HG02885 (cell line): ENCODE results near the gene SLC25A1.

Experiments
- ATAC-seq: cut with Tn5 transposase; IDR thresholded peaks from one replicate; pipeline ENCODE4 v1.9.1; 2021; ENCODE audit warnings: mild to moderate bottlenecking; ENCODE audit not compliant: unreplicated experiment, poor library complexity

The SLC25A1 gene

DNA sequence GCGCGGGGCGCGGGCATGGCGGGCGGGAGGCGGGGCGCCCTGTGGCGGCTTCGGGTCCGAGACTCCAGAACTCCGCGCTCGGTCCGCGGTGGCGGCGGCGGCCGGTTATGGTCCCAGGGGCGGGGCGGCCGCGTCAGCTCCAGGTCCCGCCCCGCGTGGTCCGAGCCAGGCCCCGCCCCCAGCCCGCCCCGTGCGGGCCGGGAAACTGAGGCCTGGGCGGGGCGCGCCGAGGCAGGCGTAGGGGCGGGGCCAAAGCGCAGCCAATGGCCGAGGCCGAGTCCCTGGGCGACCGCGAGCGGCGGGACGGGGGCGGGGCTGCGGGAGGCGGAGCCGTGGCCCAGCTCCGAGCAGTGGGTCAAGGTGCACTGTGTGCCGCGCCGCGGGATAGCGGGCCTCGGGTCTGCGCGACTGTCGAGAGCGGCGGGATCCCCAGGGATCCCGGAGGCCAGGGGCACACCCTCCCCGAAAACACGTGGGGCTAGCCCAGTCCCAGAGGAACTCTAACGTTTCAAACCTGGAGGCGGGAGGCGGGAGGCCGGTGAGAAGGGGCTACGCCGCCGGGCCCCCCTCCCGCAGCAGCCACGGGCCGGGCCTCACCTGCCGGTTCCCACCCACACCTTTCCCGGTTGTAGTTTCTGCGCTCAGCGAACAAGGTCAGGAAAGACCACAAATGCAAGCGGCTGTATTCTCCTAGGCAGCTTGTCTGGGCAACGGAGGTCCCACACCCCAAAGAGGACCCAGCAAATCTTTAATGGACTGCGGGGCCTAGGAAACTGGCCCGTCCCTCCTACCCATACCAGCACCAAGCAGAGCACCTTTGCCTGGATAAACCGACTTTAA lies at the start of gene SLC25A1:
TSS of gene SLC25A1 (minus strand) at position 80 of the 840 bp plus-strand sequence. CDS start at position 17, 63 bp downstream.
- peak; percentile 75 for ATAC-seq

DNA sequence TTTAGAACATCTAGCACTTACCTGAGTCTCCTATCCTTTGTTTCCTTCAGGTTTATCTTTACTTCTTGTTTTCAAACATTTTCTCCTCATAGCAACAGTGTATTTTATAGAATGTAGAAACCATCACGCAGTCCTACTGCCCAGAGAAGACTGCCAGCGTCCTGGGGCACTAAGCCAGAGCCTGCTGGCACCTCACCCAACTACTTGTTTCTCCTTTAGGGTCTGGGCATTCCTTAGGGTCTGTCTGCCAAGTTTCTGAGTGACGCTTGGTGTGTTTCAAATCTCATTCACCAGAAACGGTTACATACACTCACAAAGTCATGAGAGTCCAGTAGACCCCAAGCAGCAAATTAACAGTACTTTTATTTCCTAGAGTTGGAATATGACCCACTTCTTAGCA lies 49.6 kb upstream of the SLC25A1 start:
- ATAC-seq = no peak

DNA sequence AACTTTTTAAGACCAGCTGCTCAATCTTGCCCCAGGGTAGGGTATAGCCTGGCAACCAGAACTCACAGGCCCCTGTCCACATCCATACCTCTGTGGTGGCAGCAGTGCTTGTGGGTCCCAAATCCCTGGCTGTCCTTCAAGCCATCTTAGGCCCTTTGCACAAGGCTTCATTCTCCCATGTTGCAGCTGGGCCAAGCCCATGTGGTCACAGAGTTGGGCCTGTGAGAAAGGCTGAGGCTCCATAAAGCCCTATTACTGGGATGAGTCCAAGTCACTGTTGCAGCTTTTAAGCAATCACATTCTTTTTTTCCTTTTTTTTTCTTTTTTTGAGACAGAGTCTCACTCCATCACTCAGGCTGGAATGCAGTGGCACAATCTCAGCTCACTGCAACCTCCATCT lies 47.9 kb upstream of the SLC25A1 start:
- ATAC-seq = no peak

DNA sequence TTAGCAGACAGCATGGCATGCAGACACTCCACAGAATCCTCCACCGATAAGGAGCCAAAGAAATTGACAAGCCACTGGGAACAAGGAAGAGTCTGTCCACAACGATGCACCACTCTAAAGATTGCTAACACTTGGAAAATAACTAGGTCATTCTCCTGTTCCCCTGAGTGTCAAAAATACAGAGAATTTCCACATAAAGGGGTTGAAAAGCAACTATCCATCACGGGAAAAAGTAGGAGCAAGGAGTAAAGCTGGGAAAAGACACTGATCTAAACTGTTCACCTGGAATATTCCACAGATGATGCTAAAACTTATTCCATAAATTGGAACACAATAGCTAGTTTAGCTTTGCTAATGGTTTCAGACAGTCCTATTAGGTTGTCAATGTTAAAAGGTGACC lies 47.0 kb upstream of the SLC25A1 start:
- ATAC-seq = no peak

DNA sequence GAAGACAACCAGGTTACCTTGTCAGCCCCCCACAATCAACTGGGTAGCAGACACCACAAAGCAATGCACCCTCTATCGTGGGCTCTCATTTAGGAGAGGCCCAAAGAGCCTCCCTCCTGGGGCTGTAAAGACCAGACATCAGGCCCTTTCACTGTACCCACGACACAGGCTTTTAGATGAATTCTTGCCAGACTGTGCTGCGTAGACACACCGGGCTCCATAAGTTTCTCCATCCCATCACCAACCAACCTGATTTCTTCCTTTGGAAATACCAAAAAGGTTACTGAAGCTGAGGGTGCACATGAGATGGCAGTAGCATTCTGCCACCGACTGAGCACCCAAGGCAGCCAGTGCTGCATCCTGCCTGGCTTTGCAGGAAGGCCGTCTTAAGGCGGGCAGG lies 46.4 kb upstream of the SLC25A1 start:
- no peak for ATAC-seq

DNA sequence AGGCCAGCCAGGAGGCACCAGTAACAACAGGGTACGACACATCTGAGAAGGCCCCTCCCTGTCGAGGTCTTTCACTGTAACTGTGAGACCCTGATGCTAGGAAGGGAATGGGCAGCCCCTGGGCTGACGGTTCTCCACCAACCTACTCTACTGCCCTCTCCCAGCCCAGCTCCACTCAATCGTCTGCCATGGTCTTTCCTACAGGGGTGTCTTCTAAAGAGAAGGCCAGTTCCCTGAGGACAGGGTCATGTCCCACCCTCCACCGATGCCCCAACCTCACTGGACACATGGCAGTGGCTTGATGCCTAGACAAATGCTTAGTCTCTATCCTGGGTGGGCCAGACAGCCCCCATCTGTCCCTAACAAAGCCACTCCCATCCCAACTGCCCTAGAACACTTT lies 46.0 kb upstream of the SLC25A1 start:
- ATAC-seq = no peak

DNA sequence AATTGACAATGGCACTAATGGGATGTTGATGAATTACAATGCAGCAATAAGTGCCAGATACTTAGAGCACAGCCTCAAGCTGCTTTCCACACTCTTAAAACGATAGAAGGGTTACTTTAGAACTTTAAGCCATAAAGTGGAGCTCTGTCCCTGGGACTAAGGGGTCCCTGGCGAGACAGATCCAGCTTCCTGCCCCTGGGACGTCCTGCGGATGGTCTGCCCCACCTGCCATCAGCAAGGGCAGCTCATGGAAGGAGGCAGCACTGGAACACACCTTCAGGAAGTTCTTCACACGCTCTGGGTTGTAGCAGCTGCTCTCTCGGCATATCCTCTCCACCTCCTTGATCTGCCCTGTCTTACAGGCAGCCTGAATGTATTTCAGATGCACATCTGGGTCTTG lies 45.1 kb upstream of the SLC25A1 start:
- ATAC-seq = no peak

DNA sequence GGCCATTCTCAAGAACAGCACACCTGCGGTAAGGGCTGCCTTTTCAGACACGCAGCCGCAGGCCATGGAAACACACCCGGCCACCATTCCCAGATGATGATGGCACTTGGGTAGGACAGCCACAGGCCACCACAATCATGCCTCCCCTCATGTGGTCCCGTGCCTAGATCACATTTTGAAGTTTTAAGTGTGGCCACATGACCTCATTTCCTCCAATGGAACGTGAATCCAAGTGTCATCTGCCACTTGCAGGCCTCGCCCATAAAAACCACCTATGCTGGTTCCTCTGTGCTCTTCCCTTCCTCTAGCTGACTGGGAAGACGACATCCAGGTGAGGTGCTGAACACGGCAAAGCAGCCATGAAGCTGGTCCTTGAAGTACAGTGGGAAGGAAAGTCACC lies 44.6 kb upstream of the SLC25A1 start:
- no peak for ATAC-seq

DNA sequence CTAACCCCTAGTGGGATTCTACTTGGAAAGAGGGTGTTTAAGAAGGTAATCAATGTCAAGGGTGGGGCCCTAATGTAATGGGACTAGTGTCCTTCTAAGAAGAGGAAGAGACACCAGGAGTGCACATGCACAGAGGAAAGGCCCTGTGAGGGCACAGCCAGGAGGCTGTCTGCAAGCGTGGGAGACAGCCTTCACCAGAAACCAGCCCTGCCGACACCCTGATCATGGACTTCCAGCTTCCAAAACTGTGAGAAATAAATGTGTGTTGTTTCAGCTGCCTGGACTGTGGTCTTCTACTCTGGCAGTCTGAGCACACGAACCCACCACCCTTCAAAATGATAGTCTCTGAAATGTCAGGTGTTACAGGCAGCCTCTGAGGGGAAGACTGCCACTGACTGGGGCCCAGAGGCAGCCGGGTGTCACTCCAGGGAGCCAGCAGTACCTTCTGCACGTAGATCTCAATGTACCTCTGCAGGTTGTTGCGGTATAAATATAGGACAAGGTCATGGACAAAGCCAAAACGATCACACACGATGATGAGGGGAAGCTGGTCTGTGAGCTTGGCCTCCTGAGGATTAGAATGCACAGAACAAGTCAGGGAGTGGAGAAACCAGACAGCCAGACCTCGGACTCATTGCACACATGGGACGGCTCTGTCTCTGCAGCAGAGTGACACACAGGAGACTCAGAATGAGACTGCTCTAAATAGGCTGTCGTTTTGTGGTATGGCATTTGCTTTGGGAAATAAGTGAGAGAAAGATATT lies 43.9 kb upstream of the SLC25A1 start:
- no peak for ATAC-seq

DNA sequence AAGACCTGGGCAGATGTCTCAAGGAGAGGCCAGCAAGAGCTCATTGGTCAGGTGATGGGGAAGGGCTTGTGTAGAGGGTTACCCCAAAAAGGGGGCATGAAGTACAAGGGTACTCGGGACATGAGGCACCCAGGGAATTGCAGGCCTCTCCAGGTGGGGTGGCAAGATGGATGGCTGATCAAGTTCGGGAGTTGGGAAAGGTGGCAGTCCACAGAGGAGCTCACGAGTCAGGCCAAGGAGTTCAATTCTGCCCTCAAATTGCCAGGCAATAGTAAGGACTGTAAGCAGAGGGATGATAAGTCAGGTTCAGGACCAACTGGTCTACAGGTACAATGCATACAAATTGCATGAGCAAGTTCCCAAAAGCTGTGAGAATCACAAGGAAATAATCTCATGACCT lies 42.3 kb upstream of the SLC25A1 start:
- ATAC-seq = no peak

DNA sequence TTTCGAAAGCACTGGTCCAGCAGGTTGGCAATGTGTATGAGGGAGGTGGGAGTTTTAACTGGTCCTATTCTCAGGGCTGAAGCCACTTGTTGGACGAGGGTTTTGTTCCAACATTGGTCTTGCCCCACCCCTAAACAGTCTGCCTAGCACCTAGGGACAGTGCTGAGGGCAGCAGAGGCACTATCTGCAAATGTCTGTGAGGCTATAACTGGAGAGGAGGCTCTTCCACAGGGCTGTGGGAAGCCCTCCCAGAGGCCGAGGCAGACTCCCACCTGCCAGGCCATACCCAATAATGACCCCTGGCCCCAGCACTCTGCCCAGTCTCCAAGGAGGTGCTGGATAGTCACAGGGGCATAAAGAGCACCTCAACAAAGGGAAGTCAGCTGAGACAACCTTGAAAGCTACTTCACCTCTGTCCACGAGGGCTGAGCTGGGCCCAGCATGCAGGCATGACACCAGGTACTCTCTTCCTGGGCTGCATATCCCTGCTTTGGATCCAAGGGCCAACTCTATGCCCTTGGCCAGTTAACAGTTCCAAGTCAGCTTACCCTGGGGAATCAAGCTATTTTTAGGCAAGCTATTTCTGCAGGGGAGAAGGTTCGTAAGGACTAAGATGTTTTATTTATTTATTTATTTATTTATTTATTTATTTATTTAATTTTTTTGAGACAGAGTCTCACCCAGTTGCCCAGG lies 40.2 kb upstream of the SLC25A1 start:
- ATAC-seq = no peak

DNA sequence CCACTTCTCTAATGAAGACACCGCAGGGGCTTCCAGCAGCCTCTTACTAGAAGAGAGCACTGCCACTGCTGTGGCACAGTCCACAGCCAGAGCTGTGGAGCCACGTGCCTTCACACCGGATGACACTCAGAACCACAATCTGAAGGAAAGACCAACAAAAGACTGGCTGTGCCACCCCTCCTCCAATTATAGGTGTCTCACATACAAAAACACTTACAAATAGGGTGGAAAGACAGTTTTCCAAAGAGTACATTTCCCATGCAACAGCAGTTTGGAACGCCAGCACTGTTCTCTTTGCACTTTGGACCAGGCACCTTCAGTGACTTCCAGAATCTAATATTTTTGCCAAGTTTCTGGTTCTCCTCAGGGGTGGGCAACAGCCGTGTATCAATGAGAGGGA lies 38.0 kb upstream of the SLC25A1 start:
- ATAC-seq = no peak

DNA sequence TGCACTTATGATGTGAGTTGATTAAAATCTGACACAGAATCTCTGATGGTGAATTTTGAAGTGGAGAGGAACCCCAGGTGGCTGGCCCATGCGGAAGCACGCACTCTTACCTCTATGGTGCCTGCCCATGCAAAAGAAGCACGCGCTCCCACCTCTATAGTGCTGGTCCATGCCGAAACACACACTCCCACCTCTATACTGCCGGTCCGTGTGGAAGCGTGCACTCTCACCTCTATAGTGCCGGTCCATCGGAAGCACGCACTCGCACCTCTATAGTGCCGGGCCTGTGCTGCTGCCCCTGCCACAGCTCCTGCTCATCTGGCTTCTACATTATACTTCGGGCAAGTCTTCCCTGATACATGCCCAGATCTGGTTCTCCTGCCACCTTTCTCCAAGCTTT lies 36.8 kb upstream of the SLC25A1 start:
- no peak for ATAC-seq

DNA sequence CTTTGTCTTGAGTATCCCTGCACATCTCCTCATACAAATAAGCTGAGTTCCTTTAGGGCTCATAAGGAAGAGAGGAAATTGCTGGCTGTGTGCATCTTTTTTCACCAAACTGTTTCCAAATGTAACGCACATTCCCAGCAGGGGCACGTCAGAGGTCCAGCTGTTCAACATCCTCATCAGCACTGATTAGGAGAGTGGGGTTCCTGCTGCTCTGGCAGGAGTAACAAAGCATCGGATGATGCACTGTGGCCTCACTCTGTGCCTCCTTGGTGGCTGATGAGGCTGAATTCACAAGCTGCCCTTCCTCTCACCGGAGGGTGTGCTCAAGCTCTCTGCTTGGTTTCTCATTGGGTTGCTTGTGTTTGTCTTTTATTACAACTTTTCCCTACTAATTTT lies 35.5 kb upstream of the SLC25A1 start:
- no peak for ATAC-seq

DNA sequence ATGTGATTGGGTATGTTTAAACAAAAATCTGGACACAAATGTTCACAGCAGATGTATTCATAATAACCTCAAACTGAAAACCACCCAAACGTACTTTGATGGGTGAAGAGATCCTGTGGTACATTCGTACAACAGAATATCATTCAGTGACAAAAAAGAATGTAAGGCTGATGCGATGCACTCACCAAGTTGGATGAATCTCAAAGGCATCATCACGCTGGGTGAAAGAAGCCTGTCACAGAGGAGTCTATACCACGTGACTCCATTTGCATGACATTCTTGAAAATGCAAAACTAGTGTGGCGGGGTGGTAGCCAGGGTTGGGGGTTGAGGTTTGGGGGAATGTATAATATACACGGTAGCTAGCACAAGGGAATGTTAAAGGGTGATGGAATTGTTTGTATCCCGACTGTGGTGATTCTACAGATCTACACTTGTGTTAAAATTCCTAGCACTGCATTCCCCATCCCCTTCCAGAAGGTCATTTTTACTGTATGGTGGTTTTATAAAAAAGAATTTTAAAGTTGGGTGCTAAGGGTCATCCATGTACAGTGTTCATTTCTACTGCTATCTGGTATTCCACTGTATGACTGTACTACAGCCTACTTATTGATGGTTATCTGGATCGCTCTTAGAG lies 35.0 kb upstream of the SLC25A1 start:
- ATAC-seq = no peak

DNA sequence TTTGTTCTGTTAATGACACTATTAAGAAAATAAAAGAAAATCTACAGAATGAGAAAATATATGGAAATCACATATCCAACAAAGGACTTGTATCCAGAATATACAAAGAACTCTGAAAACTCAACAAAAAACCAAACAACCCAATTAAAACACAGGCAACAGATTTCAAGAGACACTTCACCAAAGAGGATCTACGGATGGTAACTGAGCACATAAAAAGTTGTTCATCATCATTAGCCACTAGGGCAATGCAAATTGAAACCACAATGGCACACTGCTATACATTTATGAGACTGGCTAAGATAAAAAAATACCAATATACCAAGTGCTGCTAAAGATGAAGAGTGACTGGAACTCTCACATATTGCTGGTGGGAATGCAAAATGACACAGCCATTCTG lies 34.5 kb upstream of the SLC25A1 start:
- ATAC-seq = no peak

DNA sequence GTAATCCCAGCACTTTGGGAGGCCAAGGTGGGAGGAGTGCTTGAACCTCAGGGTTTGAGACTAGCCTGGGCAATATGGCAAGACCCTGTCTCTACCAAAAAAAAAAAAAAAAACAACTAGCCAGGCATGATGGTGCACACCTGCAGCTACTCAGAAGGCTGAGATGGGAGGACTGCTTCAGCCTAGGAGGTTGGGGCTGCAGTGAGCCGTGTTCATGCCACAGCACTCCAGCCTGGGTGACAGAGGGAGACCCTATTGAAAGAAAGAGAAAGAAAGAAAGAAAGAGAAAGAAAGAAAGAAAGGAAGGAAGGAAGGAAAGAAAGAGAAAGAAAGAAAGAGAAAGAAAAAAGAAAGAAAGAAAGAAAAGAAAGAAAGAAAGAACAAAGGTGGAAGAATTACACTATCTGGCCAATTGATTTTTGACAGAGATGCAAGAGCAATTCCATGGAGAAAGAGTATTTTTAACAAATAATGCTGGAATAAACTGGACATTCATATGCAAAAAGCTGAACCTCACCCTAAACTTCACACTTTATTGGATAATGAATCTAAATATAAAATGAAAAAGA lies 33.9 kb upstream of the SLC25A1 start:
- ATAC-seq = no peak

DNA sequence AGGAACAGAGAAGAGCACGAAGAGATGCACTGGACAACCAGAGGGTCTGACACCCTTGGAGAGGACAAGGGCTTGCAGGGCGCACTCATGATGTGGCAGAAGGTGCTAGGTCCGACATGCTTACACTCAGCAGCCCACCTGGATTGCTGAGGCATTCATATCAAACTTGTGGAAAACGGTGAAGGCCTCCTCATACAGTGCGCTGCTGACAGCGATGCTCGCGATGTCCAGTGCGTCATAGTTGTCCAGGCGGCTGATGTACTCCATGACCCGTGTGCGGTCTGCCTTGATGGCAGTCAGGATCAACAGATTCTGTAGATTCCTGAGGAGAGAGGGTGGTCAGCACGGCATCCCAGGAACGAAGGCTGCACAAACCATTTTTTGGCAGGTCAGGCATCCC lies 31.7 kb upstream of the SLC25A1 start:
- ATAC-seq = no peak

DNA sequence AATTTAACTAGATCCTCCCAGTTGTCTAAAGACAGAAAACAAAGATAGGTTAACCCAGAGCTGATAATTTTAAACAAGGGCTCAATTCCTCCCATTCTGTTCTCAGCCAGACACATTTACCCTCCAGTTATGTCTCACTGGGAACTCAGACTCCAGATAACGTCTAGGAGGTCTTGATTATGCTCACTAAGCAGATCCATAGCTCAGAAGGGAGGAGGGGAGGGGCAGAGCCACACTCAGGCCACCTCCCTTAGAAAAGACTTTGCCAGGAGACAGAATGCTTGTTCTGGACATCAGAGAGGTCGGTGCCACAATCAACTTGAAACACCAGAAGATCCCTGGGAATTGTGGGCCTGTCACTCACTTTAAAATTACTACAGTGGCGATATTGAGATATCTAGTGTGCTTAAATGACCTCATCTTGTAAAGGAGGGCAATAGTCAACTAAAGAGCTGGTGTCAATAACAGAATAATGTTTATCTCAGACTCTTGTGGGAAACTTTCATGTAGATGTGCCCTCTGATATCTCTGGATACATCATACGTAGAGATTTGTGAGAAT lies 29.8 kb upstream of the SLC25A1 start:
- no peak for ATAC-seq

DNA sequence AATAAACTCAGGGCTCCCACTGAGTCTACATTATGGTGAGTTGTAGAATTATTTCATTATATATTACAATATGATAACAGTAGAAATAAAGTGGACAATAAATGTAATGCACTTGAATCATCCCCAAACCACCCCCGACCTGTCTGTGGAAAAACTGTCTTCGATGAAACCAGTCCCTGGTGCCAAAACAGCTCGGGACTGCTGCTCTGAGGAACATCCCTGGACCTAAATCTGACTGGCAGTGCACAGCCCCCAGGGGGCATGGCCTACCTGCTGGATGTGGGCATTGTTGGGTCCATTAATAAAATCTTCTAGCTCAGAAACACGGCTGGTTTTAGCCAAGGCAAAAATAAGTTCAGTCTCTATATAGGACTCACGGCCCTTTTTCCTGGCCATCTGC lies 29.3 kb upstream of the SLC25A1 start:
- no peak for ATAC-seq
